Esophagus squamous epithelium (tissue), 5 donors: ENCODE data around the gene TMCO1. TPM values are rescaled to one million over a fixed set of nuclear protein-coding genes. Genes with fewer than 3 reads are reported as not detected.

ENCODE experiments used
- DNase-seq: peaks from one replicate; lab custom pipeline; 2025; lab: John Stamatoyannopoulos, UW
- H3K27ac ChIP-seq, 4 donors: fragments of 200-600 bp; sonication (generic); one replicate each; pipeline ENCODE4 v1.5.1; 2016 to 2019; ENCODE audit warnings: mild to moderate bottlenecking in 1 of 4
- H3K27me3 ChIP-seq, 4 donors: fragments of 200-600 bp; sonication (generic); 1 replicate in 3 of 4; 2 replicates in 1 of 4; pipeline versions ENCODE4 v1.5.1 to v1.6.0; 2017 to 2021; ENCODE audit warnings: antibody characterized with exemption in 1 of 4
- H3K36me3 ChIP-seq, 3 donors: fragments of 200-600 bp; sonication (generic); one replicate each; pipeline ENCODE4 v1.5.1; 2016 to 2019
- H3K4me1 ChIP-seq, 3 donors: fragments of 200-600 bp; sonication (generic); one replicate each; pipeline ENCODE4 v1.5.1; 2017 to 2019
- H3K4me3 ChIP-seq, 4 donors: fragments of 200-600 bp; sonication (generic); 1 replicate in 3 of 4; 2 replicates in 1 of 4; pipeline ENCODE4 v1.5.1; 2016 to 2019; ENCODE audit warnings: mild to moderate bottlenecking in 2 of 4, moderate library complexity in 1 of 4
- H3K9me3 ChIP-seq, 3 donors: fragments of 200-600 bp; sonication (generic); one replicate each; pipeline ENCODE4 v1.5.1; 2016 to 2019
- CTCF ChIP-seq, 6 experiments: fragments of 450-650 bp in 4 of 6; fragments of 200-600 bp in 2 of 6; sonication (generic) in 2 of 6; IDR thresholded peaks; one replicate each; pipeline ENCODE4 v1.5.1; 2016 to 2019; ENCODE audit warnings: antibody characterized with exemption in 6 of 6, mild to moderate bottlenecking in 4 of 6, moderate library complexity in 4 of 6
- POLR2A ChIP-seq, 4 donors: fragments of 450-650 bp; IDR thresholded peaks; one replicate each; pipeline ENCODE4 v1.6.1; 2017; ENCODE audit warnings: antibody characterized with exemption in 4 of 4, mild to moderate bottlenecking in 4 of 4, moderate library complexity in 3 of 4
- WGBS, 2 donors: methylation state at CpG; one replicate each; pipeline ENCODE4 v1.1.5; 2018; 5-methylcytosine and 5-hydroxymethylcytosine counted together
- intact Hi-C: fragments of 100-400 bp; cut with DNase I; formaldehyde crosslinking; loops from one replicate; pipeline ENCODE4 v1.15.0; 2022
- total RNA-seq, 4 donors: library from RNA; depleted of rRNA; stranded (reverse); fragments of >200 nt; gene quantifications; one replicate each; pipeline ENCODE4 v1.1.0, GENCODE V29; 2016
- donor health status: DM: yes; HTN: yes; CAD: no.

The TMCO1 gene
- total RNA-seq, 4 donors from 2014 or later, result 41.4 to 79.1 (median 50.9) TPM

- Histone ChIP-seq H3K9me3 (no peaks in the 10 kb centered on the region), H3K4me3 (no peak overlapping the region), H3K4me1 (no peaks in the 10 kb centered on the region), H3K27ac (no peak overlapping the region), H3K36me3 (peaks cover 12 to 99% (median 17%) of the 10 kb centered on the region in 3 donors), H3K27me3 (no peaks in the 10 kb centered on the region)
- DNase-seq, result no peak
- 0 to 16% methylated on average over 2 of the region's 2 CpGs for WGBS, 2 donors
- intact Hi-C loops, result no loop called here
- no peak for TF ChIP-seq CTCF (IDR thresholded peaks at IDR 0.05)
- no peak for TF ChIP-seq POLR2A (IDR thresholded peaks at IDR 0.05)
These were observed 90.2 kb downstream of the TMCO1 start for GRCh38 chr1:165678509-165678908.

Other genes starting within 250 kb of the TMCO1 start
- gene LRRC52, start 224.9 kb downstream of the TMCO1 start, total RNA-seq, result not detected
- 100 to 1,000 TPM in 1 of 4 donors, 10 to 100 TPM in 3; 64.7 to 103 (median 82.9) TPM for gene MGST3, start 137.6 kb downstream of the TMCO1 start, total RNA-seq
- gene ALDH9A1, start 70.3 kb downstream of the TMCO1 start, total RNA-seq, result 100 to 1,000 TPM; 120 to 198 (median 158) TPM
- gene UCK2, start 58.7 kb upstream of the TMCO1 start, total RNA-seq, result 10 to 100 TPM; 37.6 to 63.1 (median 50.8) TPM